Tibial artery (tissue), 4 donors: ENCODE data around the gene SLC12A8.

ENCODE experiments used
- DNase-seq, 2 donors: peaks; one replicate each; pipeline ENCODE4 v3.0.0-alpha.2; 2019
- H3K27ac ChIP-seq, 2 donors: fragments of 200-600 bp; sonication (generic) in 1 of 2; 1 replicate in 1 of 2; 2 replicates in 1 of 2; pipeline ENCODE4 v1.5.1; 2018 to 2019; ENCODE audit warnings: mild to moderate bottlenecking in 1 of 2
- H3K27me3 ChIP-seq, 2 donors: fragments of 200-600 bp; sonication (generic) in 1 of 2; one replicate each; pipeline versions ENCODE4 v1.5.1 to v1.6.0; 2016 to 2019
- H3K36me3 ChIP-seq, 3 donors: fragments of 200-600 bp; sonication (generic) in 2 of 3; one replicate each; pipeline ENCODE4 v1.5.1; 2016 to 2019; ENCODE audit warnings: mild to moderate bottlenecking in 2 of 3
- H3K4me1 ChIP-seq, 4 donors: fragments of 200-600 bp; sonication (generic) in 2 of 4; 1 replicate in 3 of 4; 2 replicates in 1 of 4; pipeline ENCODE4 v1.5.1; 2016 to 2019
- H3K4me3 ChIP-seq, 2 donors: fragments of 200-600 bp; sonication (generic) in 1 of 2; 1 replicate in 1 of 2; 2 replicates in 1 of 2; pipeline ENCODE4 v1.5.1; 2018 to 2019; ENCODE audit warnings: mild to moderate bottlenecking in 2 of 2
- H3K9me3 ChIP-seq, 3 donors: fragments of 200-600 bp; sonication (generic) in 1 of 3; one replicate each; pipeline ENCODE4 v1.5.1; 2016 to 2019
- intact Hi-C: fragments of 100-400 bp; cut with DNase I; formaldehyde crosslinking; loops from one replicate; pipeline ENCODE4 v1.15.0; 2023; ENCODE audit warnings: low total_unique reads
- TF ChIP-seq, protein P1 (sequence below), 2 experiments: fragments of 200-600 bp in 1 of 2; fragments of 450-650 bp in 1 of 2; IDR thresholded peaks; one replicate each; pipeline ENCODE4 v1.5.1; 2017 to 2019; ENCODE audit warnings: antibody characterized with exemption in 2 of 2, mild to moderate bottlenecking in 1 of 2, moderate library complexity in 1 of 2

Gene SLC12A8

DNA sequence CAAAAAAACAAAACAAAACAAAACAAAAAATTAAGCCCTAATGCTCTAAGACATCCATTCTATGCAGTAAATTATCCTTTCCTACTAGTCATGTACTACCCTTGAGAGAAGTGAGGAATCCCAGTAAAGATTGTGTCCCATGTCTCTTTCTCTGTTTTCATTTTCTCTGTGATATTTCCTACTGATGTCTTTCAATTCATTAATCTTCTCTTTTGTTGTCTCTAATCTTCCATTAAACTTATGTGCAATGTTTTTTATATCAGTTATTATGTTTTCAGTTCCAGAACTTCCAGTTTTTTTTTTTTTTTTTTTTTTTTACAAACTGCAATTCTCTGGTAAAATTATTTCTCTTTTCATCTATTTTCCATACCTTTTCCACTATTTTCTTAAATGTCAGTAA, 44.1 kb upstream of the SLC12A8 start:
- no peak overlapping the region for H3K27ac ChIP-seq
- H3K27me3 ChIP-seq: no peaks in the 10 kb centered on the region
- peaks cover 0 to 4% (median 0%) of the 10 kb centered on the region in 3 donors for H3K36me3 ChIP-seq
- intact Hi-C loops: no loop called here
- H3K4me3 ChIP-seq: no peak overlapping the region
- H3K9me3 ChIP-seq: no peaks in the 10 kb centered on the region
- TF ChIP-seq, protein P1, sequence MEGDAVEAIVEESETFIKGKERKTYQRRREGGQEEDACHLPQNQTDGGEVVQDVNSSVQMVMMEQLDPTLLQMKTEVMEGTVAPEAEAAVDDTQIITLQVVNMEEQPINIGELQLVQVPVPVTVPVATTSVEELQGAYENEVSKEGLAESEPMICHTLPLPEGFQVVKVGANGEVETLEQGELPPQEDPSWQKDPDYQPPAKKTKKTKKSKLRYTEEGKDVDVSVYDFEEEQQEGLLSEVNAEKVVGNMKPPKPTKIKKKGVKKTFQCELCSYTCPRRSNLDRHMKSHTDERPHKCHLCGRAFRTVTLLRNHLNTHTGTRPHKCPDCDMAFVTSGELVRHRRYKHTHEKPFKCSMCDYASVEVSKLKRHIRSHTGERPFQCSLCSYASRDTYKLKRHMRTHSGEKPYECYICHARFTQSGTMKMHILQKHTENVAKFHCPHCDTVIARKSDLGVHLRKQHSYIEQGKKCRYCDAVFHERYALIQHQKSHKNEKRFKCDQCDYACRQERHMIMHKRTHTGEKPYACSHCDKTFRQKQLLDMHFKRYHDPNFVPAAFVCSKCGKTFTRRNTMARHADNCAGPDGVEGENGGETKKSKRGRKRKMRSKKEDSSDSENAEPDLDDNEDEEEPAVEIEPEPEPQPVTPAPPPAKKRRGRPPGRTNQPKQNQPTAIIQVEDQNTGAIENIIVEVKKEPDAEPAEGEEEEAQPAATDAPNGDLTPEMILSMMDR (IDR thresholded peaks at IDR 0.05): no peak
- DNase-seq: no peak
- H3K4me1 ChIP-seq: no peaks in the 10 kb centered on the region

DNA sequence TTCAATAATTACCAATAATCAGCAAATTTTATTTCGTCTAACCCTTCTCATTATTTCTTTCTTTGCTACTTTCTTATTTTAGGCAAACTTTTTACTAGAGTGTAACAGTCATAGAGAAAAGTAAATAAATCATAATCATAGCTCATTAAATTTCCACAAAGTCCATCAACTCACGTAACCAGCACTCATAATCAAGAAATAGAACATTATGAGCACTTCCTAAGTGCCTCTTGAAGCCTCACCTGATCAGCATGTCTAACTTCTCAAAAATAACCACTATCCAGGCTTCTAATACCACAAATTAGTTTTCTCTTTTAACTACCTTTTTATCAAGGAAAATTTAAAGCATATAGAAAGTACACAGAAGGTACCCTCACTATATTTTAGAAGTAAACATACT, 38.4 kb upstream of the SLC12A8 start:
- no peaks in the 10 kb centered on the region for H3K27me3 ChIP-seq
- H3K9me3 ChIP-seq: no peaks in the 10 kb centered on the region
- TF ChIP-seq, protein P1 (IDR thresholded peaks at IDR 0.05): no peak
- no peak overlapping the region for H3K27ac ChIP-seq
- intact Hi-C loops: no loop called here
- no peaks in the 10 kb centered on the region for H3K4me1 ChIP-seq
- H3K4me3 ChIP-seq: no peak overlapping the region
- DNase-seq: no peak
- no peaks in the 10 kb centered on the region for H3K36me3 ChIP-seq

DNA sequence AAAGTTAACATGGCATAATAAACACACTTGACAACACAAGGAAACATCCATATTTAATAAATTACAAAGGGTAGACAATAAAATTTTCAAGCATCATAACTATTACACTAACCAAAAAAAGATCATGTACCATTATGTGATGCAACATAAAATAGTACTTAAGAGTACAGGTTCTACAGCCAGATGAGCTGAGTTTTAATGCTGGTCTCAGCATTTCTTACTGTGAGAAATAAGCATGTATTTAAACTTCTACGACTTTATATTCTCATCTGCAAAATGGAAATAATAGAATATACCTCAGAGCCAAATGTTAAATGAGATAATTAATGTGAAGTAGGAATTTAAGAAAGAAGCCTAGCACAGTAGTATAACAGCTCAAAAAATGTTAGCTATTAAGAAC, 33.7 kb upstream of the SLC12A8 start:
- H3K27me3 ChIP-seq: no peaks in the 10 kb centered on the region
- DNase-seq: no peak
- H3K4me3 ChIP-seq: no peak overlapping the region
- no peak overlapping the region for H3K27ac ChIP-seq
- H3K4me1 ChIP-seq: no peaks in the 10 kb centered on the region
- H3K36me3 ChIP-seq: no peaks in the 10 kb centered on the region
- H3K9me3 ChIP-seq: no peaks in the 10 kb centered on the region
- intact Hi-C loops: no loop called here
- TF ChIP-seq, protein P1 (IDR thresholded peaks at IDR 0.05): no peak

DNA sequence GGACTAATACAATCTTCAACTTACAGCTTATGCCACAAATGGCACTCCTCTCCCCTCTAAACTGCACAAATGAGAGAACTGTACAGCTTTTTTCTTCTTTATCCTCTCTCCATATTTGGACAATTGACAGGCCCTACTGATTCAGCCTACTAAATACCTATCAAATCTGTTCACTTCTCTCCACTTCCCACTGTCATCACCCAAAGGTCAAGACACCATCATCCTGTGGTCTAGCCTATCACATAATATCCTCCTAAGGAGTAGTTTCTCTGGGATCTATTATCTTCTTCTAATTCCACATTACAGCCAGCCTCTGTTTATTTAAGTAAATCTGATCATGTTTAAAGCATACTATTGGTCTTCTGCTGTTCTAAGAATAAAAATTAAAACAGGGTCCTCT, 33.0 kb upstream of the SLC12A8 start:
- TF ChIP-seq, protein P1 (IDR thresholded peaks at IDR 0.05): no peak
- H3K4me3 ChIP-seq: no peak overlapping the region
- H3K36me3 ChIP-seq: peaks cover 0 to 1% (median 0%) of the 10 kb centered on the region in 3 donors
- H3K27me3 ChIP-seq: no peaks in the 10 kb centered on the region
- intact Hi-C loops: no loop called here
- H3K4me1 ChIP-seq: no peaks in the 10 kb centered on the region
- no peaks in the 10 kb centered on the region for H3K9me3 ChIP-seq
- H3K27ac ChIP-seq: no peak overlapping the region
- no peak for DNase-seq

DNA sequence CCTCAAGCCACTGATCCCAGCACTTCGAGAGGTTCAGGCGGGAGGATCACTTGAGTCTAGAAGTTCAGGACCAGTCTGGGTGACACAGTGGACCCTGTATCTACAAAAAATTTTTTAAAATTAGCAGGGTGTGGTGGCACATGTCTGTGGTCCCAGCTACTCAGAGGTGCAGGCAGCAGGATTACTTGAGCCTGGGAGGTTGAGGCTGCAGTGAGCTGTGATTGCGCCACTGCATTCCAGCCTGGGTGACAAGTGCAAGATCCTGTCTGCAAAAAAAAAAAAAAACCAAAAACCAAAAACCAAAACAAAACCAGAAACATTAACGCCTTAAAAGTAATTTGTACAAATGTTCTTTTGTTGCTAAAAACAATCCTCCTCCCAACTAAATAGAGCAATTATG, 27.9 kb upstream of the SLC12A8 start:
- DNase-seq: no peak
- peaks cover 0 to 9% (median 0%) of the 10 kb centered on the region in 3 donors for H3K36me3 ChIP-seq
- TF ChIP-seq, protein P1 (IDR thresholded peaks at IDR 0.05): no peak
- intact Hi-C loops: no loop called here
- H3K27ac ChIP-seq: no peak overlapping the region
- no peaks in the 10 kb centered on the region for H3K27me3 ChIP-seq
- H3K4me1 ChIP-seq: no peaks in the 10 kb centered on the region
- H3K4me3 ChIP-seq: no peak overlapping the region
- no peaks in the 10 kb centered on the region for H3K9me3 ChIP-seq

DNA sequence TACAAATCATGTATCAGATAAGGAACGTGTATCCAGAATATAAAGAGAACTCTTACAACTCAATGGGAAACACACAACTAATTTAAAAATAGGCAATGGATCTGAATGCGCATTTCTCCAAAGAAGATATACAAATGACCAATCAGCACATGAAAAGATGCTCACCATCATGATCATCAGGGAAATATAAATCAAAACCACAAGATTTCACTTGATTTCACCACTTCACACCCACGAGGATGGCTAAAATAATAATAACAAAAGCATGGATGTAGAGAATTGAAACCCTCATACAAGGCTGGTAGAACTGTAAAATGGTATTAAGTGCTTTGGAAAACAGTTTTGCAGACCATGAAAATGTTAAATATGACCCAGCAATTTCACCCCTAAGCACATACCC, 26.7 kb upstream of the SLC12A8 start:
- Histone ChIP-seq H3K36me3 (peaks cover 0 to 9% (median 0%) of the 10 kb centered on the region in 3 donors), H3K27ac (no peak overlapping the region), H3K4me1 (no peaks in the 10 kb centered on the region), H3K4me3 (no peak overlapping the region), H3K27me3 (no peaks in the 10 kb centered on the region), H3K9me3 (no peaks in the 10 kb centered on the region)
- DNase-seq: no peak
- TF ChIP-seq, protein P1 (IDR thresholded peaks at IDR 0.05): no peak
- intact Hi-C loops: no loop called here
